NCI-H2107 (cell line): Measurements from ENCODE around the gene ZDHHC11.

Source experiments
- DNase-seq: peaks from one replicate; lab custom pipeline; 2025; lab: John Stamatoyannopoulos, UW

ZDHHC11 gene

GRCh38 chr5:850511-851006 is at the start of gene ZDHHC11:
Gene ZDHHC11 (minus strand): TSS chr5:850986. CDS start chr5:850602, 384 bp downstream.
- no peak for DNase-seq

GRCh38 chr5:893711-894110 is 42.9 kb upstream of the ZDHHC11 start:
- no peak for DNase-seq

GRCh38 chr5:893137-893506 is 42.3 kb upstream of the ZDHHC11 start:
- no peak for DNase-seq

GRCh38 chr5:892394-893136 is 41.8 kb upstream of the ZDHHC11 start, which contains the start of the genes BRD9 and TRIP13:
Gene BRD9 (minus strand): TSS chr5:892801. CDS start chr5:892657, 144 bp downstream.
Gene TRIP13 (plus strand): TSS chr5:892884. CDS start chr5:892999, 115 bp downstream.
- peak; percentile 67 for DNase-seq

GRCh38 chr5:891837-892393 is 41.1 kb upstream of the ZDHHC11 start:
- no peak for DNase-seq

- no peak for DNase-seq
Measured at GRCh38 chr5:891117-891836, 40.5 kb upstream of the ZDHHC11 start.

GRCh38 chr5:889075-889710 is 38.4 kb upstream of the ZDHHC11 start:
- no peak for DNase-seq

GRCh38 chr5:888638-889035 is 37.9 kb upstream of the ZDHHC11 start:
- no peak for DNase-seq

- no peak for DNase-seq
Measured at GRCh38 chr5:887947-888637, 37.3 kb upstream of the ZDHHC11 start.

GRCh38 chr5:886716-887325 is 36.0 kb upstream of the ZDHHC11 start:
- DNase-seq, result no peak

- DNase-seq, result no peak
Measured at GRCh38 chr5:886036-886435, 35.2 kb upstream of the ZDHHC11 start.

- DNase-seq, result peak; percentile 74
Measured at GRCh38 chr5:885529-885928, 34.7 kb upstream of the ZDHHC11 start.

- DNase-seq, result no peak
Measured at GRCh38 chr5:885127-885442, 34.3 kb upstream of the ZDHHC11 start.

GRCh38 chr5:884345-885126 is 33.8 kb upstream of the ZDHHC11 start:
- DNase-seq, result no peak

- no peak for DNase-seq
Measured at GRCh38 chr5:883475-884181, 32.8 kb upstream of the ZDHHC11 start.

- DNase-seq, result no peak
Measured at GRCh38 chr5:882253-883183, 31.7 kb upstream of the ZDHHC11 start.

- no peak for DNase-seq
Measured at GRCh38 chr5:881551-881935, 30.8 kb upstream of the ZDHHC11 start.

- no peak for DNase-seq
Measured at GRCh38 chr5:880816-881550, 30.2 kb upstream of the ZDHHC11 start.
